HepG2 (cell line): ENCODE results near the gene CMIP. TPM values are rescaled to one million over a fixed set of nuclear protein-coding genes. Genes with fewer than 3 reads are reported as not detected.

ENCODE experiments used
- CEBPG ChIP-seq: IDR thresholded peaks from 2 replicates; pipeline ENCODE4 v1.6.1; 2016
- MYC ChIP-seq: sonication (generic); formaldehyde crosslinking; IDR thresholded peaks from 2 replicates; pipeline ENCODE4 v1.9.0; 2021; ENCODE audit warnings: missing genetic modification reagents, borderline replicate concordance
- RARA ChIP-seq: IDR thresholded peaks from 2 replicates; pipeline ENCODE4 v1.6.1; 2016; ENCODE audit warnings: missing genetic modification reagents, missing compliant biosample characterization
- SOX6 ChIP-seq, 2 experiments: fragments of 450-650 bp in 1 of 2; sonication (generic) in 1 of 2; formaldehyde crosslinking in 1 of 2; IDR thresholded peaks; 2 replicates each; pipeline versions ENCODE4 v1.4.0 to v1.6.1; 2017 to 2020; ENCODE audit warnings: antibody characterized with exemption in 1 of 2, mild to moderate bottlenecking in 1 of 2, missing genetic modification reagents in 1 of 2
- ZNF556 ChIP-seq: sonication (generic); formaldehyde crosslinking; IDR thresholded peaks from 2 replicates; pipeline ENCODE4 v1.4.0; 2020; ENCODE audit warnings: mild to moderate bottlenecking, missing genetic modification reagents, borderline replicate concordance
- ZNF7 ChIP-seq: IDR thresholded peaks from 2 replicates; pipeline ENCODE4 v1.6.1; 2016; ENCODE audit warnings: missing biosample characterization, missing genetic modification reagents
- polyA plus RNA-seq, 8 experiments: library from polyadenylated mRNA; depleted of rRNA in 3 of 8; stranded (reverse) in 7 of 8; unstranded in 1 of 8; fragments of >200 nt; fragmentation: Illumina TruSeq in 4 of 8; extraction: Trizol in 4 of 8; gene quantifications; 2 replicates each; pipeline versions ENCODE4 v1.2.1 to v1.2.3, GENCODE V29; 2011 to 2016; ENCODE audit warnings: low read depth in 4 of 8, missing spikeins in 1 of 8, mixed read lengths in 1 of 8; ENCODE audit not compliant: insufficient read depth in 1 of 8
- total RNA-seq, 5 experiments: library from RNA; depleted of rRNA; stranded (reverse); fragments of >200 nt; fragmentation: Illumina TruSeq; extraction: Trizol; gene quantifications; 2 replicates each; pipeline ENCODE4 v1.2.3, GENCODE V29; 2016; ENCODE audit warnings: low read depth in 1 of 5
- TF ChIP-seq, protein P1 (sequence below): sonication (generic); formaldehyde crosslinking; IDR thresholded peaks from 2 replicates; pipeline ENCODE4 v1.4.0; 2020; ENCODE audit warnings: missing genetic modification reagents, mild to moderate bottlenecking, borderline replicate concordance
- TF ChIP-seq, protein P2 (sequence below): sonication (generic); formaldehyde crosslinking; IDR thresholded peaks from 2 replicates; pipeline ENCODE4 v1.9.0; 2021; ENCODE audit warnings: mild to moderate bottlenecking, missing genetic modification reagents
- TF ChIP-seq, protein P3 (sequence below): sonication (generic); formaldehyde crosslinking; IDR thresholded peaks from 2 replicates; pipeline ENCODE4 v1.5.0; 2020; ENCODE audit warnings: mild to moderate bottlenecking, missing genetic modification reagents
- TF ChIP-seq, protein P4 (sequence below): sonication (generic); formaldehyde crosslinking; IDR thresholded peaks from 2 replicates; pipeline ENCODE4 v1.5.1; 2020; ENCODE audit warnings: mild to moderate bottlenecking, missing genetic modification reagents
- TF ChIP-seq, protein P5 (sequence below): sonication (generic); formaldehyde crosslinking; IDR thresholded peaks from 2 replicates; pipeline ENCODE4 v1.4.0; 2020; ENCODE audit warnings: missing genetic modification reagents

Gene CMIP
- total and polyA plus RNA-seq, 2 of the 13 experiments (the other 11 are each of a cell fraction or from before 2014, with no cell fraction given): 10.9 to 18.1 TPM

DNA sequence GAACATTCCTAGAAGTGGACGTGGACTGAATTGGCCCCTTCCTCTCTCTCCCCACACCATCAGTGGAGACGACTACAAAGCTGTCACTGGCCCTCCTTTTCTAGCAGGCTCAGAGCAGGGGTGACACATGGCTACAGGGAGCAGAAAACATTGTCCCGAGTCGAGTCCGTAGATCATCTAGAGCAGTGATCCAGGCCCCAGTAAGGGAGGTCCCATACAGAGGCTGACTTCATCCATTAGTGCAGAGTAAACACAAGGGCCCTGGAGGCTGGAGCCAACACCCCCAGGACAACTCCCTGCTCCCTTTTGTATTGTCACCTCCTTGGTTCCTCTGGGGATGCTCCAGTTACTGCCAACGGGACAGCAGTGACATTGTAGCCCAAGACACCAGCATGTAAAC lies 130.7 kb downstream of the CMIP start (continued):
- TF ChIP-seq, protein P1, sequence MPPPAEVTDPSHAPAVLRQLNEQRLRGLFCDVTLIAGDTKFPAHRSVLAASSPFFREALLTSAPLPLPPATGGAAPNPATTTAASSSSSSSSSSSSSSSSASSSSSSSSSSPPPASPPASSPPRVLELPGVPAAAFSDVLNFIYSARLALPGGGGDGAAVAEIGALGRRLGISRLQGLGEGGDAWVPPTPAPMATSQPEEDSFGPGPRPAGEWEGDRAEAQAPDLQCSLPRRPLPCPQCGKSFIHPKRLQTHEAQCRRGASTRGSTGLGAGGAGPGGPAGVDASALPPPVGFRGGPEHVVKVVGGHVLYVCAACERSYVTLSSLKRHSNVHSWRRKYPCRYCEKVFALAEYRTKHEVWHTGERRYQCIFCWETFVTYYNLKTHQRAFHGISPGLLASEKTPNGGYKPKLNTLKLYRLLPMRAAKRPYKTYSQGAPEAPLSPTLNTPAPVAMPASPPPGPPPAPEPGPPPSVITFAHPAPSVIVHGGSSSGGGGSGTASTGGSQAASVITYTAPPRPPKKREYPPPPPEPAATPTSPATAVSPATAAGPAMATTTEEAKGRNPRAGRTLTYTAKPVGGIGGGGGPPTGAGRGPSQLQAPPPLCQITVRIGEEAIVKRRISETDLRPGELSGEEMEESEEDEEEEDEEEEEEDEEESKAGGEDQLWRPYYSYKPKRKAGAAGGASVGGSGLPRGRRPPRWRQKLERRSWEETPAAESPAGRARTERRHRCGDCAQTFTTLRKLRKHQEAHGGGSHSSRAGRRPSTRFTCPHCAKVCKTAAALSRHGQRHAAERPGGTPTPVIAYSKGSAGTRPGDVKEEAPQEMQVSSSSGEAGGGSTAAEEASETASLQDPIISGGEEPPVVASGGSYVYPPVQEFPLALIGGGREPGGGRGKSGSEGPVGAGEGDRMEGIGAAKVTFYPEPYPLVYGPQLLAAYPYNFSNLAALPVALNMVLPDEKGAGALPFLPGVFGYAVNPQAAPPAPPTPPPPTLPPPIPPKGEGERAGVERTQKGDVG (CRISPR knock-in tag): no peak
- TF ChIP-seq MYC (CRISPR knock-in tag): peak; percentile 26; the same call in 1 of the 2 replicates
- 0 out of 2 replicates have a peak, but pooled peaks have one; percentile 9 for TF ChIP-seq CEBPG
- 0 out of 2 replicates have a peak, but pooled peaks have one; percentile 72 for TF ChIP-seq ZNF7 (CRISPR knock-in tag)
- TF ChIP-seq SOX6 (IDR thresholded peaks at IDR 0.05): no peak
- TF ChIP-seq SOX6 (CRISPR knock-in tag; IDR thresholded peaks at IDR 0.05): peak; percentile 28; the same call in 1 of the 2 replicates
- TF ChIP-seq, protein P2, sequence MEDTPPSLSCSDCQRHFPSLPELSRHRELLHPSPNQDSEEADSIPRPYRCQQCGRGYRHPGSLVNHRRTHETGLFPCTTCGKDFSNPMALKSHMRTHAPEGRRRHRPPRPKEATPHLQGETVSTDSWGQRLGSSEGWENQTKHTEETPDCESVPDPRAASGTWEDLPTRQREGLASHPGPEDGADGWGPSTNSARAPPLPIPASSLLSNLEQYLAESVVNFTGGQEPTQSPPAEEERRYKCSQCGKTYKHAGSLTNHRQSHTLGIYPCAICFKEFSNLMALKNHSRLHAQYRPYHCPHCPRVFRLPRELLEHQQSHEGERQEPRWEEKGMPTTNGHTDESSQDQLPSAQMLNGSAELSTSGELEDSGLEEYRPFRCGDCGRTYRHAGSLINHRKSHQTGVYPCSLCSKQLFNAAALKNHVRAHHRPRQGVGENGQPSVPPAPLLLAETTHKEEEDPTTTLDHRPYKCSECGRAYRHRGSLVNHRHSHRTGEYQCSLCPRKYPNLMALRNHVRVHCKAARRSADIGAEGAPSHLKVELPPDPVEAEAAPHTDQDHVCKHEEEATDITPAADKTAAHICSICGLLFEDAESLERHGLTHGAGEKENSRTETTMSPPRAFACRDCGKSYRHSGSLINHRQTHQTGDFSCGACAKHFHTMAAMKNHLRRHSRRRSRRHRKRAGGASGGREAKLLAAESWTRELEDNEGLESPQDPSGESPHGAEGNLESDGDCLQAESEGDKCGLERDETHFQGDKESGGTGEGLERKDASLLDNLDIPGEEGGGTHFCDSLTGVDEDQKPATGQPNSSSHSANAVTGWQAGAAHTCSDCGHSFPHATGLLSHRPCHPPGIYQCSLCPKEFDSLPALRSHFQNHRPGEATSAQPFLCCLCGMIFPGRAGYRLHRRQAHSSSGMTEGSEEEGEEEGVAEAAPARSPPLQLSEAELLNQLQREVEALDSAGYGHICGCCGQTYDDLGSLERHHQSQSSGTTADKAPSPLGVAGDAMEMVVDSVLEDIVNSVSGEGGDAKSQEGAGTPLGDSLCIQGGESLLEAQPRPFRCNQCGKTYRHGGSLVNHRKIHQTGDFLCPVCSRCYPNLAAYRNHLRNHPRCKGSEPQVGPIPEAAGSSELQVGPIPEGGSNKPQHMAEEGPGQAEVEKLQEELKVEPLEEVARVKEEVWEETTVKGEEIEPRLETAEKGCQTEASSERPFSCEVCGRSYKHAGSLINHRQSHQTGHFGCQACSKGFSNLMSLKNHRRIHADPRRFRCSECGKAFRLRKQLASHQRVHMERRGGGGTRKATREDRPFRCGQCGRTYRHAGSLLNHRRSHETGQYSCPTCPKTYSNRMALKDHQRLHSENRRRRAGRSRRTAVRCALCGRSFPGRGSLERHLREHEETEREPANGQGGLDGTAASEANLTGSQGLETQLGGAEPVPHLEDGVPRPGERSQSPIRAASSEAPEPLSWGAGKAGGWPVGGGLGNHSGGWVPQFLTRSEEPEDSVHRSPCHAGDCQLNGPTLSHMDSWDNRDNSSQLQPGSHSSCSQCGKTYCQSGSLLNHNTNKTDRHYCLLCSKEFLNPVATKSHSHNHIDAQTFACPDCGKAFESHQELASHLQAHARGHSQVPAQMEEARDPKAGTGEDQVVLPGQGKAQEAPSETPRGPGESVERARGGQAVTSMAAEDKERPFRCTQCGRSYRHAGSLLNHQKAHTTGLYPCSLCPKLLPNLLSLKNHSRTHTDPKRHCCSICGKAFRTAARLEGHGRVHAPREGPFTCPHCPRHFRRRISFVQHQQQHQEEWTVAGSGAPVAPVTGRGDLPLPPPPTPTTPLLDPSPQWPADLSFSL (CRISPR knock-in tag): peak; percentile 25; the same call in 1 of the 2 replicates
- TF ChIP-seq, protein P3, sequence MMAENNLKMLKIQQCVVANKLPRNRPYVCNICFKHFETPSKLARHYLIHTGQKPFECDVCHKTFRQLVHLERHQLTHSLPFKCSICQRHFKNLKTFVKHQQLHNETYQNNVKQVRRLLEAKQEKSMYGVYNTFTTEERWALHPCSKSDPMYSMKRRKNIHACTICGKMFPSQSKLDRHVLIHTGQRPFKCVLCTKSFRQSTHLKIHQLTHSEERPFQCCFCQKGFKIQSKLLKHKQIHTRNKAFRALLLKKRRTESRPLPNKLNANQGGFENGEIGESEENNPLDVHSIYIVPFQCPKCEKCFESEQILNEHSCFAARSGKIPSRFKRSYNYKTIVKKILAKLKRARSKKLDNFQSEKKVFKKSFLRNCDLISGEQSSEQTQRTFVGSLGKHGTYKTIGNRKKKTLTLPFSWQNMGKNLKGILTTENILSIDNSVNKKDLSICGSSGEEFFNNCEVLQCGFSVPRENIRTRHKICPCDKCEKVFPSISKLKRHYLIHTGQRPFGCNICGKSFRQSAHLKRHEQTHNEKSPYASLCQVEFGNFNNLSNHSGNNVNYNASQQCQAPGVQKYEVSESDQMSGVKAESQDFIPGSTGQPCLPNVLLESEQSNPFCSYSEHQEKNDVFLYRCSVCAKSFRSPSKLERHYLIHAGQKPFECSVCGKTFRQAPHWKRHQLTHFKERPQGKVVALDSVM: peak; percentile 82
- TF ChIP-seq RARA (CRISPR knock-in tag): 0 out of 2 replicates have a peak, but pooled peaks have one; percentile 20
- no peak for TF ChIP-seq ZNF556 (CRISPR knock-in tag)
- TF ChIP-seq, protein P4, sequence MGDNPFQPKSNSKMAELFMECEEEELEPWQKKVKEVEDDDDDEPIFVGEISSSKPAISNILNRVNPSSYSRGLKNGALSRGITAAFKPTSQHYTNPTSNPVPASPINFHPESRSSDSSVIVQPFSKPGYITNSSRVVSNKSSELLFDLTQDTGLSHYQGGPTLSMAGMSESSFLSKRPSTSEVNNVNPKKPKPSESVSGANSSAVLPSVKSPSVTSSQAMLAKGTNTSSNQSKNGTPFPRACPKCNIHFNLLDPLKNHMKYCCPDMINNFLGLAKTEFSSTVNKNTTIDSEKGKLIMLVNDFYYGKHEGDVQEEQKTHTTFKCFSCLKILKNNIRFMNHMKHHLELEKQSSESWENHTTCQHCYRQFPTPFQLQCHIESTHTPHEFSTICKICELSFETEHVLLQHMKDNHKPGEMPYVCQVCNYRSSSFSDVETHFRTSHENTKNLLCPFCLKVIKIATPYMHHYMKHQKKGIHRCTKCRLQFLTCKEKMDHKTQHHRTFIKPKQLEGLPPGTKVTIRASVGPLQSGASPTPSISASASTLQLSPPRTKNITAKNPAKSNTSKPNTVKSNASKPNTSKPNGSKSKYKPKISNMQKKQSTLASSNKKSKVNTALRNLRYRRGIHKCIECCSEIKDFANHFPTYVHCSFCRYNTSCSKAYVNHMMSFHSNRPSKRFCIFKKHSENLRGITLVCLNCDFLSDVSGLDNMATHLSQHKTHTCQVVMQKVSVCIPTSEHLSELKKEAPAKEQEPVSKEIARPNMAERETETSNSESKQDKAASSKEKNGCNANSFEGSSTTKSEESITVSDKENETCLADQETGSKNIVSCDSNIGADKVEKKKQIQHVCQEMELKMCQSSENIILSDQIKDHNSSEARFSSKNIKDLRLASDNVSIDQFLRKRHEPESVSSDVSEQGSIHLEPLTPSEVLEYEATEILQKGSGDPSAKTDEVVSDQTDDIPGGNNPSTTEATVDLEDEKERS (CRISPR knock-in tag): no peak
- TF ChIP-seq, protein P5, sequence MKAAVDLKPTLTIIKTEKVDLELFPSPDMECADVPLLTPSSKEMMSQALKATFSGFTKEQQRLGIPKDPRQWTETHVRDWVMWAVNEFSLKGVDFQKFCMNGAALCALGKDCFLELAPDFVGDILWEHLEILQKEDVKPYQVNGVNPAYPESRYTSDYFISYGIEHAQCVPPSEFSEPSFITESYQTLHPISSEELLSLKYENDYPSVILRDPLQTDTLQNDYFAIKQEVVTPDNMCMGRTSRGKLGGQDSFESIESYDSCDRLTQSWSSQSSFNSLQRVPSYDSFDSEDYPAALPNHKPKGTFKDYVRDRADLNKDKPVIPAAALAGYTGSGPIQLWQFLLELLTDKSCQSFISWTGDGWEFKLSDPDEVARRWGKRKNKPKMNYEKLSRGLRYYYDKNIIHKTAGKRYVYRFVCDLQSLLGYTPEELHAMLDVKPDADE (CRISPR knock-in tag): no peak
